HCT116 (cell line): ENCODE results near the gene CBX4. TPM values are rescaled to one million over a fixed set of nuclear protein-coding genes. Genes with fewer than 3 reads are reported as not detected.

ENCODE experiments used
- ATAC-seq: fragments of 200-7000 bp; cut with Tn5 transposase; 2 replicates; pipeline ENCODE4 v1.9.1; 2020; ENCODE audit warnings: mild to moderate bottlenecking, moderate library complexity
- BruUV-seq: library from RNA; stranded (reverse); fragments of 400-500 nt; replicated peaks from 2 replicates; lab custom pipeline; 2021; lab: Mats Ljungman, UMichigan
- CTCF ChIA-PET: fragments of 300-600 bp; sonication (Branson Sonifier 250); formaldehyde crosslinking; loops from one replicate; lab custom pipeline; 2021; ENCODE audit warnings: antibody characterized with exemption; lab: Charles Lee
- POLR2A ChIA-PET: fragments of 300-600, 350-600 bp; sonication (Branson Sonifier 250); formaldehyde crosslinking; loops from one replicate; lab custom pipeline; 2021; ENCODE audit warnings: antibody characterized with exemption; lab: Charles Lee
- RAD21 ChIA-PET, 2 experiments: fragments of 300-600 bp; sonication (Branson Sonifier 250); formaldehyde crosslinking; loops; one replicate each; lab custom pipeline; 2023; ENCODE audit warnings: low total read pairs in 2 of 2; ENCODE audit not compliant: uncharacterized antibody in 2 of 2, unreplicated experiment in 2 of 2, low non-redundant PET in 1 of 2; lab: Charles Lee
- DNase-seq: peaks from one replicate; pipeline ENCODE4 v3.0.0-alpha.2; 2010; ENCODE audit warnings: low read depth, low spot score
- H2AFZ ChIP-seq: fragments of 200-600 bp; shearing (Covaris generic), sonication (generic); 2 replicates; pipeline ENCODE4 v1.6.1; 2017; ENCODE audit warnings: low read depth, mixed run types, mixed read lengths, antibody characterized with exemption, low read length; ENCODE audit not compliant: poor library complexity, severe bottlenecking
- H3K27ac ChIP-seq: 2 replicates; pipeline ENCODE4 v1.5.1; 2012; ENCODE audit warnings: low read depth, low read length
- H3K27me3 ChIP-seq: fragments of 200-600 bp; sonication (generic); 2 replicates; pipeline ENCODE4 v1.6.1; 2016; ENCODE audit warnings: mixed run types, low read length, mixed read lengths; ENCODE audit not compliant: insufficient read depth
- H3K36me3 ChIP-seq, 2 experiments: fragments of 200-500 bp in 1 of 2; fragments of 200-600 bp in 1 of 2; sonication (Bioruptor generic) in 1 of 2; sonication (generic) in 1 of 2; 2 replicates each; pipeline versions ENCODE4 v1.5.1 to v1.6.1; 2014 to 2016; ENCODE audit warnings: low read length in 2 of 2, inconsistent platforms in 1 of 2, mixed read lengths in 1 of 2, mixed run types in 1 of 2; ENCODE audit not compliant: insufficient read depth in 2 of 2, control insufficient read depth in 1 of 2
- H3K4me1 ChIP-seq, 2 experiments: fragments of 200-600 bp in 1 of 2; sonication (generic) in 1 of 2; 2 replicates each; pipeline versions ENCODE4 v1.5.1 to v1.6.1; 2012 to 2017; ENCODE audit warnings: low read length in 2 of 2, inconsistent platforms in 1 of 2, mild to moderate bottlenecking in 1 of 2, mixed read lengths in 1 of 2, mixed run types in 1 of 2, moderate library complexity in 1 of 2; ENCODE audit not compliant: insufficient read depth in 2 of 2, control insufficient read depth in 1 of 2
- H3K4me2 ChIP-seq: fragments of 200-600 bp; sonication (generic); 2 replicates; pipeline ENCODE4 v1.6.1; 2017; ENCODE audit warnings: mixed run types, low read length, mixed read lengths
- H3K4me3 ChIP-seq, 2 experiments: fragments of 200-600 bp in 1 of 2; sonication (generic) in 1 of 2; replicated peaks in 1 of 2; 2 replicates each; pipeline ENCODE4 v1.5.1; 2011 to 2016; ENCODE audit warnings: low read length in 2 of 2, control low read depth in 1 of 2, low read depth in 1 of 2, mild to moderate bottlenecking in 1 of 2, mixed read lengths in 1 of 2, mixed run types in 1 of 2
- H3K79me2 ChIP-seq: fragments of 200-600 bp; sonication (generic); 2 replicates; pipeline ENCODE4 v1.6.1; 2017; ENCODE audit warnings: mild to moderate bottlenecking, mixed run types, low read length, moderate library complexity, mixed read lengths; ENCODE audit not compliant: insufficient read depth
- H3K9ac ChIP-seq: fragments of 200-600 bp; sonication (generic); 2 replicates; pipeline ENCODE4 v1.6.1; 2016; ENCODE audit warnings: low read length, mixed read lengths
- H3K9me2 ChIP-seq: fragments of 200-600 bp; sonication (generic), shearing (Covaris generic); 2 replicates; pipeline ENCODE4 v1.6.1; 2017; ENCODE audit warnings: mixed run types, mild to moderate bottlenecking, moderate library complexity; ENCODE audit not compliant: insufficient read depth
- H3K9me3 ChIP-seq, 2 experiments: fragments of 200-500 bp in 1 of 2; fragments of 200-600 bp in 1 of 2; sonication (Bioruptor generic) in 1 of 2; sonication (generic) in 1 of 2; 2 replicates each; pipeline ENCODE4 v1.6.1; 2014 to 2017; ENCODE audit warnings: low read length in 2 of 2, mixed read lengths in 2 of 2, inconsistent platforms in 1 of 2, low read depth in 1 of 2, mild to moderate bottlenecking in 1 of 2, mixed run types in 1 of 2, moderate library complexity in 1 of 2; ENCODE audit not compliant: control insufficient read depth in 1 of 2, insufficient read depth in 1 of 2
- H4K20me1 ChIP-seq: fragments of 200-600 bp; sonication (generic), shearing (Covaris generic); 2 replicates; pipeline ENCODE4 v1.6.1; 2017; ENCODE audit warnings: mixed run types, mild to moderate bottlenecking, moderate library complexity; ENCODE audit not compliant: insufficient read depth
- CBX3 ChIP-seq: IDR thresholded peaks from 2 replicates; pipeline ENCODE4 v1.6.1; 2012; ENCODE audit warnings: low read depth
- CEBPB ChIP-seq: IDR thresholded peaks from 2 replicates; pipeline ENCODE4 v1.6.1; 2012; ENCODE audit warnings: low read depth
- CTCF ChIP-seq, 3 experiments: fragments of 200-600 bp in 1 of 3; sonication (generic) in 1 of 3; IDR thresholded peaks in 2 of 3; conservative IDR thresholded peaks in 1 of 3; 2 replicates each; pipeline ENCODE4 v1.5.1; 2012 to 2017; ENCODE audit warnings: low read depth in 2 of 3, low read length in 2 of 3, antibody characterized with exemption in 1 of 3, borderline replicate concordance in 1 of 3, control low read depth in 1 of 3, mild to moderate bottlenecking in 1 of 3, mixed read lengths in 1 of 3, mixed run types in 1 of 3, moderate library complexity in 1 of 3; ENCODE audit not compliant: insufficient read depth in 1 of 3
- MAX ChIP-seq: IDR thresholded peaks from 2 replicates; pipeline ENCODE4 v1.6.1; 2012
- POLR2AphosphoS5 ChIP-seq: IDR thresholded peaks from 2 replicates; pipeline ENCODE4 v1.6.1; 2011; ENCODE audit warnings: mild to moderate bottlenecking, low read depth, low read length, moderate library complexity
- RAD21 ChIP-seq: IDR thresholded peaks from 2 replicates; pipeline ENCODE4 v1.6.1; 2012; ENCODE audit warnings: low read depth, mild to moderate bottlenecking
- intact Hi-C: fragments of 100-400 bp; cut with micrococcal nuclease; formaldehyde crosslinking; loops from 2 replicates; pipeline ENCODE4 v1.10.0; 2022
- total RNA-seq: library from RNA; stranded (reverse); gene quantifications from one replicate; pipeline ENCODE4 v1.2.1, GENCODE V29; 2021; ENCODE audit not compliant: unreplicated experiment

CBX4 gene
- total RNA-seq, 1 experiment from 2014 or later: 60.9 TPM

- no peak overlapping the region for H3K4me2 ChIP-seq
- H3K9me3 ChIP-seq: no peaks in the 10 kb centered on the region
- no TSS peak for BruUV-seq
- ChIA-PET RAD21 (no interaction called here), POLR2A (interaction anchor here (0.7 to 2.0 kb wide), 2 partner anchors 17 to 172 kb away, joined by 3 to 7 read pairs; partner anchors contain the start of gene CBX4), CTCF (interaction anchor here (1.1 to 1.5 kb wide), 3 partner anchors 10 to 14 kb away, joined by 3 to 7 read pairs (median 7); no protein-coding TSS in a partner anchor)
- H3K27ac ChIP-seq: no peak overlapping the region
- H3K79me2 ChIP-seq: no peaks in the 10 kb centered on the region
- no peak overlapping the region for H3K9ac ChIP-seq
- H3K4me1 ChIP-seq: peaks cover 0 to 4% of the 10 kb centered on the region in 2 experiments; a peak in 1 of 4 replicates
- H3K36me3 ChIP-seq: no peaks in the 10 kb centered on the region
- H3K27me3 ChIP-seq: no peaks in the 10 kb centered on the region
- no peak for TF ChIP-seq MAX
- no peak for TF ChIP-seq CTCF (IDR thresholded peaks at IDR 0.05 in 2 of 3, conservative IDR thresholded peaks at IDR 0.05 in 1 of 3; ENCODE audit: borderline replicate concordance in 1 of 3, insufficient read depth in 1 of 3, low read depth in 2 of 3, low read length in 2 of 3)
- no peak for TF ChIP-seq POLR2AphosphoS5
- TF ChIP-seq CBX3: no peak
- TF ChIP-seq RAD21: no peak
- no peak for TF ChIP-seq CEBPB
- intact Hi-C loops: no loop called here
- no peaks in the 10 kb centered on the region for H3K9me2 ChIP-seq
- ATAC-seq: peak; percentile 61
- H2AFZ ChIP-seq: no peak overlapping the region
- no peaks in the 10 kb centered on the region for H4K20me1 ChIP-seq
- DNase-seq: no peak
- no peak overlapping the region for H3K4me3 ChIP-seq
Observed at GRCh38 chr17:79821331-79822095, 17.7 kb downstream of the CBX4 start.
